ENCODE measurements around the gene PICALM. TPM values are rescaled to one million over a fixed set of nuclear protein-coding genes. Genes with fewer than 3 reads are reported as not detected.

The PICALM gene
- total and polyA plus RNA-seq, 2 of the 8 experiments (the other 6 are each of a cell fraction or from before 2014, with no cell fraction given), result 69.4 to 71.3 TPM

DNA sequence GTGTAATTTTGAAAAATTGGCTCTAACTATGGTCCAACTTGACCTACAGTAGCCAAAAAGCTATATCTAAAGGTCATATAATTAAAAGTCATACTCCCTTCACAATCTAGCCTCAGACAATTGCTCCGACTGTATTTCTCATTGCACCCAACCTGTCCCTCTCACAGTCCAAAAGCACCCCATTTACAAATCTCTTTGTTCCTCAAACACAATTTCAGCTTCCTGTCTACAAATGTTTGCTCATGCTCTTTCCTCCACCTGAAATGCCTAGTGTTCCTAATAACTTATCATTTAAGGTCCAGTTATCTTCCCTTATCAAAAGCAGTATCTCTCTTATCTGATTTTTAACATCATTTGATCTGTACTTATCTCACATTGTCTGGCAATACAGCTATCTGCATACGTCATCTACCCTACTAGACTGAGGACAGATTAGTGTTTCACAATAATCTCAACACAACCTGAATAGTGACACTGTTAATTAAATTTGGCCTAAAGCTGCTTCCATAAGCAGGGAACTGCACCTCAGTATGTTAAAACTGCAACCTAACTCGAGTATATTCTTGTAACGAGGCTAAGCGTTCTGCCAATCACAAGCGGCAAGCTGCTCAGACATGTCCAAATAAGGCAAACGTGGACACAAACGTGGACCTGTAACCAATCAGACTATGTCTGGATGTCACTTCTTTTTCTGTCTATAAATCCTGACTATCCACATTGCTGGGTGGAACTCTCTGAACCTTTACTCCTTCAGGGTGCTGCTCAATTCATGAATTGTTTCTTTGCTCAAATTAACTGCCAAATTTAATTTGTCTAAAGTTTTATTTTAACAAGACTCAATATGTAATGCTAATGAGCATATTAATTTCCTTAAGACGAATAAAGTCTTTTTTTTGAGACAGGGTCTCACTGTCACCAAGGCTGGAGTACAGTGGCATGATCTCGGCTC, 15.9 kb downstream of the PICALM start:
- Histone ChIP-seq H4K8ac (ENCODE audit: extremely low read depth, insufficient read depth, low read length) (no peak overlapping the region), H2BK20ac (ENCODE audit: low read length) (no peak overlapping the region), H4K91ac (replicated peaks; ENCODE audit: insufficient read length, low read length) (no peak overlapping the region), H4K20me1 (replicated peaks in 1 of 2; ENCODE audit: control insufficient read depth in 1 of 2, insufficient read depth in 2 of 2, low read length in 2 of 2) (peaks cover 7 to 10% of the 10 kb centered on the region in 2 experiments), H3K23me2 (ENCODE audit: low read depth, low read length) (no peaks in the 10 kb centered on the region; the same call in 1 of the 2 replicates), H3K9me3 (ENCODE audit: insufficient read depth in 2 of 2, low read depth in 1 of 2, low read length in 1 of 2) (no peaks in the 10 kb centered on the region), H2BK12ac (ENCODE audit: low read depth, low read length) (no peak overlapping the region), H3K4me1 (replicated peaks in 1 of 4; ENCODE audit: control insufficient read depth in 3 of 4, insufficient read depth in 4 of 4, low read length in 3 of 4) (no peaks in the 10 kb centered on the region), H3K27ac (ENCODE audit: low read depth, low read length) (no peak overlapping the region), H3K79me1 (ENCODE audit: low read depth, low read length) (no peaks in the 10 kb centered on the region), H3K18ac (ENCODE audit: extremely low read depth, low read length) (no peak overlapping the region), H3K14ac (ENCODE audit: insufficient read length) (no peak overlapping the region), H2BK5ac (ENCODE audit: low read depth, low read length) (no peak overlapping the region), H3K56ac (replicated peaks; ENCODE audit: insufficient read length, low read depth, low read length) (no peak overlapping the region), H2BK120ac (replicated peaks; ENCODE audit: low read depth, low read length) (no peak overlapping the region), H3K79me2 (ENCODE audit: control insufficient read depth in 1 of 2, insufficient read depth in 2 of 2, low read length in 2 of 2) (peaks cover 19 to 98% of the 10 kb centered on the region in 2 experiments), H4K5ac (ENCODE audit: insufficient read length, low read depth, low read length) (no peak overlapping the region), H3K9ac (replicated peaks in 1 of 4; ENCODE audit: extremely low read depth in 1 of 4, low read depth in 3 of 4, low read length in 3 of 4) (no peak overlapping the region), H2BK15ac (ENCODE audit: low read length) (no peak overlapping the region), H3K36me3 (ENCODE audit: control insufficient read depth in 2 of 4, insufficient read depth in 4 of 4, low read length in 3 of 4) (no peaks in the 10 kb centered on the region), H3K4ac (replicated peaks; ENCODE audit: insufficient read length, low read depth, low read length) (no peak overlapping the region), H3K27me3 (replicated peaks in 1 of 4; ENCODE audit: control insufficient read depth in 3 of 4, extremely low read depth in 1 of 4, insufficient read depth in 3 of 4, low read length in 3 of 4) (no peaks in the 10 kb centered on the region), H2AK5ac (ENCODE audit: low read depth, low read length) (no peak overlapping the region), H3K4me2 (ENCODE audit: insufficient read depth in 1 of 2, low read depth in 2 of 2, low read length in 2 of 2) (no peak overlapping the region), H3K4me3 (ENCODE audit: extremely low read depth in 1 of 4, insufficient read depth in 2 of 4, low read depth in 3 of 4, low read length in 4 of 4) (no peak overlapping the region), H3K23ac (ENCODE audit: insufficient read length) (no peak overlapping the region), H2AFZ (ENCODE audit: low read length) (no peak overlapping the region)
- no peak for DNase-seq (ENCODE audit: low read depth in 1 of 2, low spot score in 2 of 2)
- no peak for TF ChIP-seq POLR2AphosphoS5 (IDR thresholded peaks at IDR 0.05; ENCODE audit: low read depth, low read length)
- TF ChIP-seq SRF (IDR thresholded peaks at IDR 0.05; ENCODE audit: low read depth, low read length), result peak; percentile 83
- 90% methylated on average over 10 of the region's 10 CpGs; no CpG with 5 or more reads in 1 of the 2 experiments for WGBS, 2 experiments (ENCODE audit: extremely low coverage in 1 of 2, insufficient coverage in 1 of 2, insufficient read length in 1 of 2, insufficient replicate concordance in 2 of 2, low coverage in 1 of 2, low lambda C conversion rate in 2 of 2, missing lambda C conversion rate in 1 of 2)
- ChIA-PET CTCF (ENCODE audit: partially characterized antibody) (interaction anchor here (0.8 to 4.4 kb wide), 6 partner anchors 11 to 179 kb away, joined by 3 to 24 read pairs (median 4); no protein-coding TSS in a partner anchor), POLR2A (ENCODE audit: partially characterized antibody) (interaction anchor here (0.6 kb wide), 1 partner anchor 192 kb away, joined by 3 read pairs; no protein-coding TSS in a partner anchor)
- FAIRE-seq, result no peak

Measured in H1 (cell line).